SK-N-MC (cell line): ENCODE measurements around the gene PPTC7.
"Not testable (repeated sequence)": the region's sequence is repeated elsewhere in the genome, so short reads cannot be mapped to it uniquely, and the experiment has no call there.

Experiments used
- EZH2 ChIP-seq: fragments of 200-600 bp; sonication (generic); IDR thresholded peaks from one replicate; pipeline ENCODE4 v1.6.1; 2017; ENCODE audit warnings: antibody characterized with exemption
- FOXP2 ChIP-seq: optimal IDR thresholded peaks from 2 replicates; pipeline ENCODE3; 2011; ENCODE audit warnings: mild to moderate bottlenecking, moderate library complexity; ENCODE audit not compliant: insufficient read depth; ENCODE audit errors: extremely low read length, control extremely low read depth
- POLR2AphosphoS5 ChIP-seq: IDR thresholded peaks from 2 replicates; pipeline ENCODE4 v1.6.1; 2012; ENCODE audit warnings: mild to moderate bottlenecking, low read depth, low read length, borderline replicate concordance

GRCh38 chr12:110569838-110570237 is 13.3 kb downstream of the PPTC7 start:
- TF ChIP-seq POLR2AphosphoS5, EZH2, FOXP2: not testable (repeated sequence)
